Uterus (tissue), 2 donors: ENCODE data around the gene VAT1L.

Experiments
- CTCF ChIP-seq, 4 experiments: fragments of 200-600 bp in 2 of 4; fragments of 450-650 bp in 2 of 4; sonication (generic) in 2 of 4; IDR thresholded peaks; one replicate each; pipeline ENCODE4 v1.5.1; 2016 to 2019; ENCODE audit warnings: antibody characterized with exemption in 4 of 4, mild to moderate bottlenecking in 2 of 4, moderate library complexity in 1 of 4
- POLR2A ChIP-seq, 2 donors: fragments of 450-650 bp; IDR thresholded peaks; one replicate each; pipeline ENCODE4 v1.6.1; 2016; ENCODE audit warnings: antibody characterized with exemption in 2 of 2, mild to moderate bottlenecking in 1 of 2, moderate library complexity in 1 of 2

GRCh38 chr16:78001451-78002025, 213.2 kb downstream of the VAT1L start:
- TF ChIP-seq CTCF (IDR thresholded peaks at IDR 0.05) (no peak), POLR2A (IDR thresholded peaks at IDR 0.05) (no peak)
